GM12878 (cell line): ENCODE results near the gene CABP7.
"Not testable (repeated sequence)": the region's sequence is repeated elsewhere in the genome, so short reads cannot be mapped to it uniquely, and the experiment has no call there.

Experiments
- POLR2A ChIP-seq: IDR thresholded peaks from 2 replicates; pipeline ENCODE4 v1.6.1; 2011; ENCODE audit warnings: low read depth, mild to moderate bottlenecking, low read length
- ZNF274 ChIP-seq: IDR thresholded peaks from one replicate; pipeline ENCODE4 v1.8.0; 2011; ENCODE audit not compliant: insufficient read length, insufficient read depth
- TF ChIP-seq, protein P1 (sequence below): fragments of 450-650 bp; IDR thresholded peaks from 2 replicates; pipeline ENCODE4 v1.6.1; 2017; ENCODE audit warnings: borderline replicate concordance

DNA sequence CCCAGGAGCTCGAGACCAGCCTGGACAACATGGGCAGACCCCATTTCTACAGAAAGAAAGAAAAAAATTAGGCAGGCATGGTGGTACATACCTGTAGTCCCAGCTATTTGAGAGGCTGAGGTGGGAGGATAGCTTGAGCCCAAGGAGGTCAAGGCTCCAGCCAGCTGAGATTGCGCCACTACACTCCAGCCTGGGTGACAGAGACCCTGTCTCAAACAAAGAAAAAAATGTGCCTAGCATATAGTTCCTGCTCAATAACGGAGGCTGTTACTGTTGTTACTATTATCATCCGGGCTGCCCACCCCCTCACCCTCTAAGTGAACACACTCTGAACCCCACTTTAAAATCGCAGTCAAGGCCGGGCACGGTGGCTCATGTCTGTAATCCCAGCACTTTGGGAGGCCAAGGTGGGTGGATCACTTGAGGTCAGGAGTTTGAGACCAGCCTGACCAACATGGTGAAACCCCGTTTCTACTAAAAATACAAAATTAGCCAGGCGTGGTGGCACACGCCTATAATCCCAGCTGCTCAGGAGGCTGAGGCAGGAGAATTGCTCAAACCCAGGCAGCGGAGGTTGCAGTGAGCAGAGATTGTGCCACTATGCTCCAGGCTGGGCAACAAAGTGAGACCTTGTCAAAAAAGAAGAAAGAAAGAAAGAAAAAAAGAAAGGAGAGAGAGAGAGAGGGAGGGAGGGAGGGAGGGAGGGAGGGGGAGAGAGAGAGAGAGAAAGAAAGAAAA is 35.0 kb downstream of the CABP7 start:
- TF ChIP-seq POLR2A, ZNF274: not testable (repeated sequence)
- TF ChIP-seq, protein P1, sequence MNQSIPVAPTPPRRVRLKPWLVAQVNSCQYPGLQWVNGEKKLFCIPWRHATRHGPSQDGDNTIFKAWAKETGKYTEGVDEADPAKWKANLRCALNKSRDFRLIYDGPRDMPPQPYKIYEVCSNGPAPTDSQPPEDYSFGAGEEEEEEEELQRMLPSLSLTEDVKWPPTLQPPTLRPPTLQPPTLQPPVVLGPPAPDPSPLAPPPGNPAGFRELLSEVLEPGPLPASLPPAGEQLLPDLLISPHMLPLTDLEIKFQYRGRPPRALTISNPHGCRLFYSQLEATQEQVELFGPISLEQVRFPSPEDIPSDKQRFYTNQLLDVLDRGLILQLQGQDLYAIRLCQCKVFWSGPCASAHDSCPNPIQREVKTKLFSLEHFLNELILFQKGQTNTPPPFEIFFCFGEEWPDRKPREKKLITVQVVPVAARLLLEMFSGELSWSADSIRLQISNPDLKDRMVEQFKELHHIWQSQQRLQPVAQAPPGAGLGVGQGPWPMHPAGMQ: not testable (repeated sequence)
